K562 (cell line): ENCODE results near the gene RIMBP3C. TPM values are rescaled to one million over a fixed set of nuclear protein-coding genes. Genes with fewer than 3 reads are reported as not detected.

Experiments
- BRCA1 ChIP-seq, 2 experiments: fragments of 450-650 bp in 1 of 2; sonication (generic) in 1 of 2; formaldehyde crosslinking in 1 of 2; IDR thresholded peaks; 2 replicates each; pipeline versions ENCODE4 v1.5.0 to v1.6.1; 2017 to 2020; ENCODE audit warnings: mild to moderate bottlenecking in 1 of 2, missing genetic modification reagents in 1 of 2
- DDX20 ChIP-seq: fragments of 450-650 bp; IDR thresholded peaks from 2 replicates; pipeline ENCODE4 v1.6.1; 2016; ENCODE audit warnings: missing genetic modification characterization, low read depth, mild to moderate bottlenecking, missing compliant biosample characterization, moderate library complexity
- L3MBTL2 ChIP-seq: fragments of 450-650 bp; IDR thresholded peaks from 2 replicates; pipeline ENCODE4 v1.6.1; 2016; ENCODE audit warnings: mild to moderate bottlenecking, moderate library complexity
- MXI1 ChIP-seq: IDR thresholded peaks from 2 replicates; pipeline ENCODE4 v1.6.1; 2011; ENCODE audit warnings: low read depth, mild to moderate bottlenecking, improper control_type of control experiment, low read length
- NFE2 ChIP-seq: IDR thresholded peaks from 2 replicates; pipeline ENCODE4 v1.6.1; 2014; ENCODE audit warnings: antibody characterized with exemption, low read depth
- NFXL1 ChIP-seq: fragments of 450-650 bp; formaldehyde crosslinking; IDR thresholded peaks from 2 replicates; pipeline ENCODE4 v1.4.0; 2021; ENCODE audit warnings: mild to moderate bottlenecking
- PTTG1 ChIP-seq: fragments of 450-650 bp; IDR thresholded peaks from 2 replicates; pipeline ENCODE4 v1.6.1; 2016; ENCODE audit warnings: low read depth, mild to moderate bottlenecking, missing genetic modification characterization, missing compliant biosample characterization
- RAD21 ChIP-seq, 2 experiments: fragments of 250-450 bp in 1 of 2; fragments of 450-650 bp in 1 of 2; sonication (Bioruptor Pico) in 1 of 2; formaldehyde crosslinking in 1 of 2; IDR thresholded peaks in 1 of 2; conservative IDR thresholded peaks in 1 of 2; 2 replicates each; pipeline versions ENCODE4 v1.4.0 to v1.8.0; 2020 to 2022; ENCODE audit warnings: mild to moderate bottlenecking in 2 of 2, moderate library complexity in 1 of 2
- SIN3A ChIP-seq, 2 experiments: fragments of 150-350 bp in 1 of 2; IDR thresholded peaks; 2 replicates each; pipeline ENCODE4 v1.6.1; 2011 to 2016; ENCODE audit warnings: borderline replicate concordance in 2 of 2, low read depth in 2 of 2, low read length in 2 of 2, mild to moderate bottlenecking in 2 of 2, moderate library complexity in 2 of 2; ENCODE audit not compliant: control insufficient read depth in 1 of 2
- SIX5 ChIP-seq, 2 experiments: IDR thresholded peaks; 2 replicates each; pipeline ENCODE4 v1.6.1; 2011; ENCODE audit warnings: low read length in 2 of 2, borderline replicate concordance in 1 of 2, low read depth in 1 of 2, mild to moderate bottlenecking in 1 of 2, moderate library complexity in 1 of 2; ENCODE audit not compliant: insufficient read depth in 1 of 2
- SP1 ChIP-seq: sonication (generic); formaldehyde crosslinking; IDR thresholded peaks from 2 replicates; pipeline ENCODE4 v1.8.1; 2022; ENCODE audit warnings: mild to moderate bottlenecking, missing genetic modification reagents
- TAL1 ChIP-seq: fragments of 450-650 bp; IDR thresholded peaks from 2 replicates; pipeline ENCODE4 v1.6.1; 2016; ENCODE audit warnings: mild to moderate bottlenecking
- ZBED1 ChIP-seq: IDR thresholded peaks from 2 replicates; pipeline ENCODE4 v1.6.1; 2014
- polyA plus RNA-seq, 8 experiments: library from polyadenylated mRNA; depleted of rRNA in 4 of 8; stranded (reverse) in 5 of 8; unstranded in 3 of 8; fragments of >200 nt; fragmentation: Nextera tagmentation in 2 of 8; fragmentation: Illumina TruSeq in 1 of 8; extraction: Ambion mirVana in 2 of 8; extraction: Trizol in 1 of 8; gene quantifications; 2 replicates each; pipeline versions ENCODE4 v1.2.1 to v1.2.3, GENCODE V29; 2011 to 2014; ENCODE audit warnings: inconsistent platforms in 1 of 8, missing spikeins in 1 of 8
- total RNA-seq, 7 experiments: library from RNA; depleted of rRNA in 6 of 7; stranded (reverse); fragments of >200 nt in 6 of 7; fragmentation: Illumina TruSeq in 2 of 7; extraction: Trizol in 2 of 7; gene quantifications; 2 replicates each; pipeline versions ENCODE4 v1.2.1 to v1.2.3, GENCODE V29; 2011 to 2021; ENCODE audit warnings: low replicate concordance in 1 of 7
- TF ChIP-seq, protein P1 (sequence below): fragments of 200-600 bp; sonication (generic); IDR thresholded peaks from one replicate; pipeline ENCODE4 v1.6.1; 2012; ENCODE audit warnings: mild to moderate bottlenecking, low read depth, low read length, inconsistent platforms
- TF ChIP-seq, protein P2 (sequence below): fragments of 450-650 bp; formaldehyde crosslinking; IDR thresholded peaks from 2 replicates; pipeline ENCODE4 v1.4.0; 2020; ENCODE audit warnings: mild to moderate bottlenecking

RIMBP3C gene
- total and polyA plus RNA-seq, 9 of the 15 experiments (the other 6 are each of a cell fraction or from before 2014, with no cell fraction given), result 0.09 to 0.98 (median 0.17) TPM; not detected in 2

DNA sequence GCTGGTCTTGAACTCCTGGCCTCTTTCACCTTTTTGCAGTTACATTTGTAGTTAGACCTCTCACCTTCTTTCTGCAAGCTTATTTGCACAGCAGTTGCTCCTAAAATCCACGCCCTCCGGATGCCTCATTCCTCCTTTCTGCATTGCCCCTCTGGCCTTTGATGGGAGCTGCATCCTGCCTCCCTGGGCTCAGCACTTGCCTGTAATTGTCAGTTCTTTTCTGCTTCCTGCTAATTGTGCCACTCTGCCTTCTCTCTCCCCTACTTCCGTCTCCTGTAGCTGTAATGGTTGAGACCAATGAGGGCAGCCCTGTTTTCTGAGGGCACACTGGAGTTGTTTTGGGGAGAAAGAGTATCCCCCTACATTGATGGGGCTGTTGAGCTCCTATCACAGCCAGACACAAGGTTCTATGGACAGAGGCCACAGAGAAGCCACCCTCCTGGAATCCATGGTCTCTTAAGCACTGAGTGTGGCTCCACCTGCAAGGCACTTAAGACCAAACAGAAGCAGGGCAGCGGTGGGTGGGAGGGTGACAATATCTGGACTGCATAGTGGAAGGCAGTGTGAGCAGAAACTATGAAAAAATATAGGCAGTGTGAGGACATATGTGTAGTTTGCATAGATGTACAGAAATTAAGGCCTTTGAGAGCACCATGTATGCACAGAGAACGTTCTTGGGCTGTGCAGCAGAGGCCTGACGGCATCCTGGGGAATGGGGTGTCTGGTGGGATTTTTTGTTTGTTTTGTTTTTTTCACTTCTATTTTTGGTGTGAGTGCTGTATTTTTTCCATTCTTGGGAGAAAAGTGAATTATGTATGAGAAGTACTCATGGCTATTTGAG, 48.0 kb upstream of the RIMBP3C start (continued):
- TF ChIP-seq, protein P1, sequence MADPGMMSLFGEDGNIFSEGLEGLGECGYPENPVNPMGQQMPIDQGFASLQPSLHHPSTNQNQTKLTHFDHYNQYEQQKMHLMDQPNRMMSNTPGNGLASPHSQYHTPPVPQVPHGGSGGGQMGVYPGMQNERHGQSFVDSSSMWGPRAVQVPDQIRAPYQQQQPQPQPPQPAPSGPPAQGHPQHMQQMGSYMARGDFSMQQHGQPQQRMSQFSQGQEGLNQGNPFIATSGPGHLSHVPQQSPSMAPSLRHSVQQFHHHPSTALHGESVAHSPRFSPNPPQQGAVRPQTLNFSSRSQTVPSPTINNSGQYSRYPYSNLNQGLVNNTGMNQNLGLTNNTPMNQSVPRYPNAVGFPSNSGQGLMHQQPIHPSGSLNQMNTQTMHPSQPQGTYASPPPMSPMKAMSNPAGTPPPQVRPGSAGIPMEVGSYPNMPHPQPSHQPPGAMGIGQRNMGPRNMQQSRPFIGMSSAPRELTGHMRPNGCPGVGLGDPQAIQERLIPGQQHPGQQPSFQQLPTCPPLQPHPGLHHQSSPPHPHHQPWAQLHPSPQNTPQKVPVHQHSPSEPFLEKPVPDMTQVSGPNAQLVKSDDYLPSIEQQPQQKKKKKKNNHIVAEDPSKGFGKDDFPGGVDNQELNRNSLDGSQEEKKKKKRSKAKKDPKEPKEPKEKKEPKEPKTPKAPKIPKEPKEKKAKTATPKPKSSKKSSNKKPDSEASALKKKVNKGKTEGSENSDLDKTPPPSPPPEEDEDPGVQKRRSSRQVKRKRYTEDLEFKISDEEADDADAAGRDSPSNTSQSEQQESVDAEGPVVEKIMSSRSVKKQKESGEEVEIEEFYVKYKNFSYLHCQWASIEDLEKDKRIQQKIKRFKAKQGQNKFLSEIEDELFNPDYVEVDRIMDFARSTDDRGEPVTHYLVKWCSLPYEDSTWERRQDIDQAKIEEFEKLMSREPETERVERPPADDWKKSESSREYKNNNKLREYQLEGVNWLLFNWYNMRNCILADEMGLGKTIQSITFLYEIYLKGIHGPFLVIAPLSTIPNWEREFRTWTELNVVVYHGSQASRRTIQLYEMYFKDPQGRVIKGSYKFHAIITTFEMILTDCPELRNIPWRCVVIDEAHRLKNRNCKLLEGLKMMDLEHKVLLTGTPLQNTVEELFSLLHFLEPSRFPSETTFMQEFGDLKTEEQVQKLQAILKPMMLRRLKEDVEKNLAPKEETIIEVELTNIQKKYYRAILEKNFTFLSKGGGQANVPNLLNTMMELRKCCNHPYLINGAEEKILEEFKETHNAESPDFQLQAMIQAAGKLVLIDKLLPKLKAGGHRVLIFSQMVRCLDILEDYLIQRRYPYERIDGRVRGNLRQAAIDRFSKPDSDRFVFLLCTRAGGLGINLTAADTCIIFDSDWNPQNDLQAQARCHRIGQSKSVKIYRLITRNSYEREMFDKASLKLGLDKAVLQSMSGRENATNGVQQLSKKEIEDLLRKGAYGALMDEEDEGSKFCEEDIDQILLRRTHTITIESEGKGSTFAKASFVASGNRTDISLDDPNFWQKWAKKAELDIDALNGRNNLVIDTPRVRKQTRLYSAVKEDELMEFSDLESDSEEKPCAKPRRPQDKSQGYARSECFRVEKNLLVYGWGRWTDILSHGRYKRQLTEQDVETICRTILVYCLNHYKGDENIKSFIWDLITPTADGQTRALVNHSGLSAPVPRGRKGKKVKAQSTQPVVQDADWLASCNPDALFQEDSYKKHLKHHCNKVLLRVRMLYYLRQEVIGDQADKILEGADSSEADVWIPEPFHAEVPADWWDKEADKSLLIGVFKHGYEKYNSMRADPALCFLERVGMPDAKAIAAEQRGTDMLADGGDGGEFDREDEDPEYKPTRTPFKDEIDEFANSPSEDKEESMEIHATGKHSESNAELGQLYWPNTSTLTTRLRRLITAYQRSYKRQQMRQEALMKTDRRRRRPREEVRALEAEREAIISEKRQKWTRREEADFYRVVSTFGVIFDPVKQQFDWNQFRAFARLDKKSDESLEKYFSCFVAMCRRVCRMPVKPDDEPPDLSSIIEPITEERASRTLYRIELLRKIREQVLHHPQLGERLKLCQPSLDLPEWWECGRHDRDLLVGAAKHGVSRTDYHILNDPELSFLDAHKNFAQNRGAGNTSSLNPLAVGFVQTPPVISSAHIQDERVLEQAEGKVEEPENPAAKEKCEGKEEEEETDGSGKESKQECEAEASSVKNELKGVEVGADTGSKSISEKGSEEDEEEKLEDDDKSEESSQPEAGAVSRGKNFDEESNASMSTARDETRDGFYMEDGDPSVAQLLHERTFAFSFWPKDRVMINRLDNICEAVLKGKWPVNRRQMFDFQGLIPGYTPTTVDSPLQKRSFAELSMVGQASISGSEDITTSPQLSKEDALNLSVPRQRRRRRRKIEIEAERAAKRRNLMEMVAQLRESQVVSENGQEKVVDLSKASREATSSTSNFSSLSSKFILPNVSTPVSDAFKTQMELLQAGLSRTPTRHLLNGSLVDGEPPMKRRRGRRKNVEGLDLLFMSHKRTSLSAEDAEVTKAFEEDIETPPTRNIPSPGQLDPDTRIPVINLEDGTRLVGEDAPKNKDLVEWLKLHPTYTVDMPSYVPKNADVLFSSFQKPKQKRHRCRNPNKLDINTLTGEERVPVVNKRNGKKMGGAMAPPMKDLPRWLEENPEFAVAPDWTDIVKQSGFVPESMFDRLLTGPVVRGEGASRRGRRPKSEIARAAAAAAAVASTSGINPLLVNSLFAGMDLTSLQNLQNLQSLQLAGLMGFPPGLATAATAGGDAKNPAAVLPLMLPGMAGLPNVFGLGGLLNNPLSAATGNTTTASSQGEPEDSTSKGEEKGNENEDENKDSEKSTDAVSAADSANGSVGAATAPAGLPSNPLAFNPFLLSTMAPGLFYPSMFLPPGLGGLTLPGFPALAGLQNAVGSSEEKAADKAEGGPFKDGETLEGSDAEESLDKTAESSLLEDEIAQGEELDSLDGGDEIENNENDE, result no peak
- TF ChIP-seq SIN3A (IDR thresholded peaks at IDR 0.05; ENCODE audit: borderline replicate concordance in 2 of 2, control insufficient read depth in 1 of 2, low read depth in 2 of 2, low read length in 2 of 2), result peak in 1 of 2 experiments; percentile 59; a peak in 1 of 4 replicates
- TF ChIP-seq, protein P2, sequence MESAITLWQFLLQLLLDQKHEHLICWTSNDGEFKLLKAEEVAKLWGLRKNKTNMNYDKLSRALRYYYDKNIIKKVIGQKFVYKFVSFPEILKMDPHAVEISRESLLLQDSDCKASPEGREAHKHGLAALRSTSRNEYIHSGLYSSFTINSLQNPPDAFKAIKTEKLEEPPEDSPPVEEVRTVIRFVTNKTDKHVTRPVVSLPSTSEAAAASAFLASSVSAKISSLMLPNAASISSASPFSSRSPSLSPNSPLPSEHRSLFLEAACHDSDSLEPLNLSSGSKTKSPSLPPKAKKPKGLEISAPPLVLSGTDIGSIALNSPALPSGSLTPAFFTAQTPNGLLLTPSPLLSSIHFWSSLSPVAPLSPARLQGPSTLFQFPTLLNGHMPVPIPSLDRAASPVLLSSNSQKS, result no peak
- TF ChIP-seq MXI1, result no peak
- no peak for TF ChIP-seq TAL1
- no peak for TF ChIP-seq ZBED1
- no peak for TF ChIP-seq NFE2
- 0 out of 4 replicates have a peak, but pooled peaks of 1 of the 2 experiments have one; percentile 14 for TF ChIP-seq SIX5 (IDR thresholded peaks at IDR 0.05; ENCODE audit: borderline replicate concordance in 1 of 2, insufficient read depth in 1 of 2, low read depth in 1 of 2, low read length in 2 of 2)
- no peak for TF ChIP-seq BRCA1 (IDR thresholded peaks at IDR 0.05)
- 0 out of 2 replicates have a peak, but pooled peaks have one; percentile 42 for TF ChIP-seq BRCA1 (CRISPR knock-in tag; IDR thresholded peaks at IDR 0.05)
- TF ChIP-seq SP1 (CRISPR knock-in tag), result no peak
- TF ChIP-seq L3MBTL2, result no peak
- no peak for TF ChIP-seq PTTG1
- TF ChIP-seq NFXL1 (CRISPR knock-in tag), result no peak
- no peak for TF ChIP-seq RAD21 (CRISPR knock-in tag; conservative IDR thresholded peaks at IDR 0.05 in 1 of 2, IDR thresholded peaks at IDR 0.05 in 1 of 2)
- no peak for TF ChIP-seq DDX20 (tag)
